ENCODE results near the gene CFAP97D2. TPM values are rescaled to one million over a fixed set of nuclear protein-coding genes. Genes with fewer than 3 reads are reported as not detected.

The CFAP97D2 gene
- polyA plus RNA-seq, 1 of the 3 experiments (the other 2 are of a cell fraction), result not detected

- WGBS (ENCODE audit: low lambda C conversion rate), result 94% methylated on average over 11 of the region's 15 CpGs
- TF ChIP-seq TEAD4 (IDR thresholded peaks at IDR 0.05; ENCODE audit: borderline replicate concordance, insufficient read depth), result no peak
- no peak for TF ChIP-seq CTCF (IDR thresholded peaks at IDR 0.05)
- TF ChIP-seq FOXM1 (IDR thresholded peaks at IDR 0.05; ENCODE audit: low read depth), result no peak
- TF ChIP-seq RAD21 (IDR thresholded peaks at IDR 0.05; ENCODE audit: low read length), result no peak
- TF ChIP-seq POLR2AphosphoS5 (IDR thresholded peaks at IDR 0.05; ENCODE audit: low read depth, low read length), result no peak
- no peak for TF ChIP-seq JUND (IDR thresholded peaks at IDR 0.05)
- TF ChIP-seq RXRA (IDR thresholded peaks at IDR 0.05; ENCODE audit: borderline replicate concordance, low read depth), result no peak
- TF ChIP-seq ELF1 (IDR thresholded peaks at IDR 0.05), result no peak
- TF ChIP-seq EZH2phosphoT487 (IDR thresholded peaks at IDR 0.05; ENCODE audit: borderline replicate concordance, low read depth), result no peak
- TF ChIP-seq YY1 (IDR thresholded peaks at IDR 0.05; ENCODE audit: low read depth), result no peak
- TF ChIP-seq SMC3 (IDR thresholded peaks at IDR 0.05; ENCODE audit: low read depth, low read length), result no peak
- TF ChIP-seq FOSL2 (IDR thresholded peaks at IDR 0.05; ENCODE audit: borderline replicate concordance, low read depth), result no peak
- POLR2A ChIA-PET, result no interaction called here
Observed at GRCh38 chr13:114135731-114136171, 43.3 kb upstream of the CFAP97D2 start.

GRCh38 chr13:114136576-114136975, 42.5 kb upstream of the CFAP97D2 start:
- Histone ChIP-seq H3F3A (replicated peaks; ENCODE audit: insufficient read depth) (peaks cover 6% of the 10 kb centered on the region), H3K79me2 (ENCODE audit: insufficient read depth) (peaks cover 7% of the 10 kb centered on the region), H4K20me1 (ENCODE audit: insufficient read depth) (no peaks in the 10 kb centered on the region), H3K4me2 (no peak overlapping the region), H3K36me3 (replicated peaks in 1 of 2; ENCODE audit: control insufficient read depth in 1 of 2, insufficient read depth in 2 of 2, low read length in 1 of 2) (no peaks in the 10 kb centered on the region), H3K4me3 (ENCODE audit: low read depth in 2 of 2, low read length in 1 of 2) (no peak overlapping the region), H3K9ac (no peak overlapping the region), H3K9me3 (no peaks in the 10 kb centered on the region), H3K27ac (ENCODE audit: low read depth in 2 of 2, low read length in 1 of 2) (no peak overlapping the region), H2AFZ (ENCODE audit: low read depth) (no peak overlapping the region), H3K27me3 (ENCODE audit: insufficient read depth) (no peaks in the 10 kb centered on the region), H3K9me2 (no peaks in the 10 kb centered on the region), H3K4me1 (ENCODE audit: control insufficient read depth in 1 of 2, insufficient read depth in 2 of 2, low read depth in 1 of 2, low read length in 1 of 2) (peaks cover 0 to 10% of the 10 kb centered on the region in 2 experiments; a peak in 1 of 4 replicates)
- no peak for DNase-seq
- ChIA-PET POLR2A (no interaction called here), CTCF (no interaction called here)
- WGBS (ENCODE audit: low lambda C conversion rate), result 96% methylated on average over 7 of the region's 7 CpGs
- no peak for TF ChIP-seq YY1 (IDR thresholded peaks at IDR 0.05; ENCODE audit: low read depth)
- TF ChIP-seq CTCF (IDR thresholded peaks at IDR 0.05), result no peak
- no peak for TF ChIP-seq EZH2phosphoT487 (IDR thresholded peaks at IDR 0.05; ENCODE audit: borderline replicate concordance, low read depth)
- TF ChIP-seq RCOR1 (IDR thresholded peaks at IDR 0.05; ENCODE audit: low read length), result no peak
- no peak for TF ChIP-seq NRF1 (IDR thresholded peaks at IDR 0.05; ENCODE audit: low read depth, low read length)
- no peak for TF ChIP-seq FOSL2 (IDR thresholded peaks at IDR 0.05; ENCODE audit: borderline replicate concordance, low read depth)
- no peak for TF ChIP-seq TAF1 (IDR thresholded peaks at IDR 0.05; ENCODE audit: borderline replicate concordance, low read depth, low read length)
- TF ChIP-seq MXI1 (IDR thresholded peaks at IDR 0.05; ENCODE audit: low read depth, low read length), result no peak
- no peak for TF ChIP-seq RAD21 (IDR thresholded peaks at IDR 0.05; ENCODE audit: low read length)
- TF ChIP-seq NFIC (IDR thresholded peaks at IDR 0.05; ENCODE audit: borderline replicate concordance), result no peak
- TF ChIP-seq MAX (IDR thresholded peaks at IDR 0.05; ENCODE audit: low read depth), result no peak
- TF ChIP-seq MEF2A (IDR thresholded peaks at IDR 0.05; ENCODE audit: borderline replicate concordance, low read depth), result no peak
- TF ChIP-seq REST (IDR thresholded peaks at IDR 0.05; ENCODE audit: low read depth, low read length), result no peak
- TF ChIP-seq GATA2 (CRISPR knock-in tag; IDR thresholded peaks at IDR 0.05), result no peak
- TF ChIP-seq TCF12 (IDR thresholded peaks at IDR 0.05), result no peak

More at GRCh38 chr13:114135731-114136171, 43.3 kb upstream of the CFAP97D2 start:
- CTCF ChIA-PET, result no interaction called here
- Histone ChIP-seq H4K20me1 (ENCODE audit: insufficient read depth) (no peaks in the 10 kb centered on the region), H3K4me2 (no peak overlapping the region), H3K4me1 (ENCODE audit: control insufficient read depth in 1 of 2, insufficient read depth in 2 of 2, low read depth in 1 of 2, low read length in 1 of 2) (peaks cover 0 to 11% of the 10 kb centered on the region in 2 experiments; a peak in 1 of 4 replicates), H3K27me3 (ENCODE audit: insufficient read depth) (no peaks in the 10 kb centered on the region), H2AFZ (ENCODE audit: low read depth) (no peak overlapping the region), H3K36me3 (replicated peaks in 1 of 2; ENCODE audit: control insufficient read depth in 1 of 2, insufficient read depth in 2 of 2, low read length in 1 of 2) (no peaks in the 10 kb centered on the region), H3F3A (replicated peaks; ENCODE audit: insufficient read depth) (peaks cover 12% of the 10 kb centered on the region), H3K9me2 (no peaks in the 10 kb centered on the region), H3K27ac (ENCODE audit: low read depth in 2 of 2, low read length in 1 of 2) (no peak overlapping the region), H3K4me3 (ENCODE audit: low read depth in 2 of 2, low read length in 1 of 2) (no peak overlapping the region), H3K9me3 (no peaks in the 10 kb centered on the region), H3K79me2 (ENCODE audit: insufficient read depth) (peaks cover 15% of the 10 kb centered on the region), H3K9ac (no peak overlapping the region)
- DNase-seq, result no peak
